HG02642 (cell line): ENCODE data around the gene CYP2W1.
"Not testable (repeated sequence)": the region's sequence is repeated elsewhere in the genome, so short reads cannot be mapped to it uniquely, and the experiment has no call there.

Source experiments
- ATAC-seq: cut with Tn5 transposase; IDR thresholded peaks from one replicate; pipeline ENCODE4 v1.9.1; 2021; ENCODE audit warnings: mild to moderate bottlenecking; ENCODE audit not compliant: unreplicated experiment, poor library complexity

Gene CYP2W1

GRCh38 chr7:1025743-1026581, 43.0 kb downstream of the CYP2W1 start:
- ATAC-seq = no peak

GRCh38 chr7:1026721-1027161, 43.8 kb downstream of the CYP2W1 start:
- no peak for ATAC-seq

GRCh38 chr7:1027242-1028043, 44.5 kb downstream of the CYP2W1 start:
- ATAC-seq = peak; percentile 6

GRCh38 chr7:1028044-1028770, 45.2 kb downstream of the CYP2W1 start:
- ATAC-seq = peak; percentile 53

- ATAC-seq = no peak
These were observed 46.0 kb downstream of the CYP2W1 start for GRCh38 chr7:1028775-1029636.

- no peak for ATAC-seq
These were observed 46.9 kb downstream of the CYP2W1 start for GRCh38 chr7:1029637-1030443.

GRCh38 chr7:1030444-1031070, 47.6 kb downstream of the CYP2W1 start:
- no peak for ATAC-seq

GRCh38 chr7:1031716-1032455, 48.9 kb downstream of the CYP2W1 start:
- ATAC-seq = no peak

- no peak for ATAC-seq
These were observed 49.7 kb downstream of the CYP2W1 start for GRCh38 chr7:1032536-1033181.

- ATAC-seq = no peak
These were observed 50.7 kb downstream of the CYP2W1 start for GRCh38 chr7:1033546-1034145.

GRCh38 chr7:1034769-1035168, 51.8 kb downstream of the CYP2W1 start:
- ATAC-seq = not testable (repeated sequence)

- ATAC-seq = not testable (repeated sequence)
These were observed 53.4 kb downstream of the CYP2W1 start for GRCh38 chr7:1036164-1036928.
